Kidney tubule cell (primary cell): ENCODE data around the gene EEF1AKMT2.
A peak's percentile ranks its signal among the peaks of the same experiment; 100 is the strongest.

Experiments
- DNase-seq: peaks from one replicate; pipeline ENCODE4 v3.0.0-alpha.2; 2018; ENCODE audit warnings: low spot score

EEF1AKMT2 gene

GRCh38 chr10:124719213-124719851 lies 72.4 kb downstream of the EEF1AKMT2 start:
- peak; percentile 51 for DNase-seq

GRCh38 chr10:124717911-124718741 lies 73.6 kb downstream of the EEF1AKMT2 start:
- peak; percentile 83 for DNase-seq

- DNase-seq, result no peak
Measured at GRCh38 chr10:124717041-124717757, 74.5 kb downstream of the EEF1AKMT2 start.

DNA sequence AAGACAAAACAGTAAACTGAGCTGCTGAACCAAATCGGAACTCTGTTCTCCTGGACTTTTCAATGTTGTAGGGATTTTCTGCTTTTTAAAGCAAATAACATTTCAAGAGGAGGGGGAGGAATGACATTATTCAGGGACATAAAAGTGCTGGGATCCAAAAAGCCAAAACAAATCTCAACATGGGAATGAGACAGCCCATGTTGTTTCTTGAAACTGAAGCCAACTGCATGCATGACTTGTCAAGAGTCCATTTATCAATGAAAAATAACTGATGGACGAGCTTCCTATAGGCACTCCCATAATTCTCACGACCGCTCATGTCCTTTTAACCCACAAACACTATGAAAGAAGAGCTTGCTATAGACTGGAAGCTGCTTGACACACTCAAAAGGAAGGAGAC lies 75.3 kb downstream of the EEF1AKMT2 start:
- no peak for DNase-seq

DNA sequence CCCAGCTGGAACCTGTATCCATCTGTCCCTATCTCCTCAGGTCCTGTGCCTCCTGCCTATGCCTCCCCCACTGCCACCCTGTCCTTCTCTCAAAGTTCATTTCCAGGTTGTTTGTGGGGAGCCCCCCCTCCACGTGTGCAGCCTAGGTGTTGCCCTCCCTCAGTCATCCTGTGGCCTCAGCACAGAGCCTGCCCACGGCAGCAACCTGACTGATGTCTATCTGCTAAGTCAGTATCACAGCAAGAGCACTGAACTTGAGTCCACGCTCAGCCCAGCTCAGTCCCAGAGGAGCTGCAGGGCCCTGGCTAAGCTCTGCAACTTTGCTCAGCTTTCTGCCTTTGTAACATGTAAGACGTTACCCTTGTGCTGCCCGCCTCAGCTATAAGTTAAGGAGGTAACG lies 76.2 kb downstream of the EEF1AKMT2 start:
- no peak for DNase-seq

GRCh38 chr10:124713679-124714255 lies 77.9 kb downstream of the EEF1AKMT2 start:
- DNase-seq, result no peak

DNA sequence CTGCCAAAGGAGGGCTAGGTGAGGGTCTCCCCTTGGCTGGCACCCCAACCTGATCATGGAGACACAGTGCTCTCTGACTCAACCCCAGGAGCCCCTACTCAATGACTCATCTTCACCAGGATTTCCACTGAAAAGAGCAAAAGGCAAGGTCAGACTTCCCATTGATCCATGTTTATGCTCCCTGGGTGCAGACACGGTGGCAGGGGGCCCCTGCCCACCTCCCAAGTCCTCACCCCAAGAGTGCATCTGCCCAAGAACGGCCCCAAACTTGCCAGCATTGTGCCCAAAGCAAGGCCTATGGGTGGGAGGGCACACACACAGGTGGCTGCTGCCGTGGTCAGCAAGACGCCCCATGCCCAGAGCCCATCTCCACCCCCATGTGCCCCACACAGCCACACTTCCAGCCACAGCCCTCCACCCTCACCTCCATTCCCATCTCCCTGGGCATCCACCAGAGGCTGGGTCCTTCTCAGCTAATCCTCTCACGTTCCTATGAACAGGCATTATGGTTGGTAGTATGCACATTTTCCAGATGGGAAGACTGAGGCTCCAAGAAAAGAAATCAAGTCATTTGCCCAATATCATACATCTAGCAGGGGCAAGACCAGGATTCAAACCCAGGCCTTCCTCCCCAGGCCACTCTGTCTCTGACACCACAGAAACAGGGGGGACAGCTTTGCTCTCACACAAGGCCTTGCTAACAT lies 78.8 kb downstream of the EEF1AKMT2 start:
- DNase-seq, result no peak

DNA sequence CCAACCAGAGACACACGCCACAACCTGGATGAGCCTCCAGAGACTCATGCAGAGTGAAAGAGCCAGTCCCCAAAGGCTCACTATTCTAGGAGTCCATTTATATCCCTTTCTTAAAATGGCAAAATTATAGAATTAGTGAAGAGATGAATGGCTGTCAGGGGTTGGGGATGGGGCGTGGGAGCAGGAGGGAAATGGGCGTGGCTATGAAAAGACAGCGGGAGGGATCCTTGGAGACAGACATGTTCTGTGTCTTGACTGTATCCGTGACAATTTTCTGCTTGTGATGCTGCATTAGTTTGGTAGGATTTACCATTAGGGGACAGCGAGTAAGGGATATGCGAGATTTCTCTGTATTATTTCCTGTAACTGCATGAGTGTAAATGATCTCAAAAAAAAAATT lies 80.5 kb downstream of the EEF1AKMT2 start:
- DNase-seq, result no peak

DNA sequence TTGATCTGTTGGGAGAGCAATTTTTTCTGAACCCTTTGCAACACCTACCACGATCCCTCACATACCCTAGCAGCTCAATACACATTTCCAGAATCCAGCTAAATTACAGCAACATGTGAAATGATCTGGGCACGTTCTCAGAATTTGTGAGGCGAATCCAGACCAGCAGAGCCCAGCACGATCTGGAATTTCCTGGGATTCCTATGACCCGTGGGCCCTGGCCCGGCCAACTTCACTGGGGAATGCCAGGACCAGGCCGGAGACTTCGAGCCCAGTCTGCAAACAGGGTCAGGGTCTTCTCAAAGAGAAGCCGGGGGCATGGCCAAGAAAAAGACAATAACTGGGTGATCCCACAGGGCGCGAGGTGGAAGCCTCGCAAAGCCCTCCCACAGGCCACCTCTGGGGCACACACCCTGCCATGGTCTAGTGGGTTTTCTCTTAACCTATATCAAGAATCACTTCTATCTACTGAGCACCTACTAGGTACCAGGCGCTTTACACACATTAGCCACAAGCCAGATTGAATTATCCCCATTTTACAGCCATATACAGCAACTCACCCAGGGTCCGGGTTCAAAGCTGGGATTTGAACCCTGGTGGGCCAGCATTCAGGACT lies 81.3 kb downstream of the EEF1AKMT2 start:
- peak; percentile 19 for DNase-seq

DNA sequence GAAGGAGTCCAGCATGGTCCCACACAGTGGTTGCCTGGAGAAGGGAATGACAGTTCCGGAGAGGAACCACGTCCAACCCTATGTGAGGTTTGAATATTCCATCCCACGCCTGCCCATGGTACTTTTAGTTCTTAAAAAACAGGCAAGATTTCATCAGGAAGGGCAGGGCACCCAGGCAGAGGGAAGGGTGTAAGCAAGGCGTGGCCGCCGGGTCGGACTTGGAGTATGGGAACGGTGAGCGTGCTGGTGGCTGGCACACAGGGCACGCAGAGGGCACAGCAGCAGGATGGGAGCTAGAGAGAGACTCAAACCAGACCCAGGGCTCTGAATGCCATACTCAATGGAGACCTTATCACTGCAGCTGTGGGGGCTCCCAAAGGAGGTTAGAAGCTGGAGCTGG lies 81.8 kb downstream of the EEF1AKMT2 start:
- no peak for DNase-seq

DNA sequence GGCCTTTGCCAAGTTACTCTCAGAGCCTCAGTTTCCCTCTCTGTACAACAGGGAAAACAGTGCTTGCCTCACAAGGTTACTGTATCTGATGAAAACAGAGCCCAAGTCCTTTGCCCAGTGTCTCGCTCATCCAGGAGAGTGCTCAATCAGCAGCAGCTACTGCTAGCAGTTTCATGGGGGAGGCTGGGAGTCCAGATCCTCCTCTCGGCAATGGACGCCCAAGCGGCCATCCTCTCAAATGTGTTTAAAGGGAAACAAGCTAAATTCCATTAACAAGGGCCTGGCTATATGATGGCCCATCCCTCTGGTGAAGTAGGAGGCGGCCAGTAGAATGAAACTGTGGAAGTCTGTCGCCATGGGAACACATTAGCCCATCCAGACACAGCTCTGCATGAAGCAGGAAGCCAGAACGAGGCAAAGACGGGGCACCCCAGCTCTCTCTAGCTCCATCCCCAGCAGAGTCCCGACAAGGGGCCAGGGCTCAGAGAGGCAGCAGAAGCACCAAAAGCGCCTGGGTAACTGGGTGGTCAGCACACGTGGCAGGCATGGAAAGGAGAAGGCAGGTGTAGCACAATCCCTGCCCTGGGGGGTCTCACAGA lies 82.7 kb downstream of the EEF1AKMT2 start:
- DNase-seq, result no peak

- DNase-seq, result no peak
Measured at GRCh38 chr10:124708246-124708779, 83.4 kb downstream of the EEF1AKMT2 start.
